H1 (cell line): Measurements from ENCODE around the gene ZNF777. TPM values are rescaled to one million over a fixed set of nuclear protein-coding genes. Genes with fewer than 3 reads are reported as not detected.
A peak's percentile ranks its signal among the peaks of the same experiment; 100 is the strongest.

Experiments
- CTCF ChIA-PET: fragments of 300-600 bp; sonication (Branson Sonifier 250); formaldehyde crosslinking; loops from one replicate; lab custom pipeline; 2021; ENCODE audit not compliant: partially characterized antibody; lab: Charles Lee
- POLR2A ChIA-PET: fragments of 300-600 bp; sonication (Branson Sonifier 250); formaldehyde crosslinking; loops from one replicate; lab custom pipeline; 2021; ENCODE audit warnings: inconsistent platforms; ENCODE audit not compliant: partially characterized antibody; lab: Charles Lee
- DNase-seq, 2 experiments: peaks; one replicate each; pipeline versions ENCODE4 v3.0.0 to v3.0.0-alpha.2; 2010 to 2022; ENCODE audit warnings: low spot score in 2 of 2, low read depth in 1 of 2, mixed read lengths in 1 of 2
- FAIRE-seq: peaks from 2 replicates; lab custom pipeline; 2011; peaks lifted over from hg19 to GRCh38; lab: Jason Lieb, UNC
- H2AFZ ChIP-seq: 2 replicates; pipeline ENCODE4 v1.8.1; 2012; ENCODE audit warnings: low read length, inconsistent platforms
- H2AK5ac ChIP-seq: 2 replicates; pipeline ENCODE4 v1.6.1; 2013; ENCODE audit warnings: low read depth, low read length
- H2BK120ac ChIP-seq: replicated peaks from 2 replicates; pipeline ENCODE3; 2013; ENCODE audit warnings: low read depth, low read length, inconsistent platforms
- H2BK12ac ChIP-seq: 2 replicates; pipeline ENCODE4 v1.6.1; 2013; ENCODE audit warnings: low read depth, low read length
- H2BK15ac ChIP-seq: 2 replicates; pipeline ENCODE4 v1.6.1; 2013; ENCODE audit warnings: low read length
- H2BK20ac ChIP-seq: 2 replicates; pipeline ENCODE4 v1.6.1; 2013; ENCODE audit warnings: low read length
- H2BK5ac ChIP-seq: 2 replicates; pipeline ENCODE4 v1.6.1; 2013; ENCODE audit warnings: low read depth, low read length
- H3K14ac ChIP-seq: 2 replicates; pipeline ENCODE4 v1.6.1; 2013; ENCODE audit warnings: inconsistent platforms; ENCODE audit not compliant: insufficient read length
- H3K18ac ChIP-seq: 2 replicates; pipeline ENCODE4 v1.6.1; 2013; ENCODE audit warnings: low read length; ENCODE audit errors: extremely low read depth
- H3K23ac ChIP-seq: 2 replicates; pipeline ENCODE4 v1.6.1; 2013; ENCODE audit warnings: inconsistent platforms; ENCODE audit not compliant: insufficient read length
- H3K23me2 ChIP-seq: 2 replicates; pipeline ENCODE4 v1.6.1; 2013; ENCODE audit warnings: low read depth, low read length
- H3K27ac ChIP-seq: 2 replicates; pipeline ENCODE4 v1.6.1; 2011; ENCODE audit warnings: low read depth, low read length, inconsistent platforms
- H3K27me3 ChIP-seq, 4 experiments: replicated peaks in 1 of 4; 1 replicate in 1 of 4; 2 replicates in 3 of 4; pipeline versions ENCODE4 v1.6.1 to v1.8.1; 2011 to 2013; ENCODE audit warnings: low read length in 3 of 4, mild to moderate bottlenecking in 3 of 4, inconsistent platforms in 2 of 4, mixed read lengths in 2 of 4, moderate library complexity in 1 of 4; ENCODE audit not compliant: control insufficient read depth in 3 of 4, insufficient read depth in 3 of 4; ENCODE audit errors: extremely low read depth in 1 of 4
- H3K36me3 ChIP-seq, 4 experiments: 2 replicates each; pipeline versions ENCODE4 v1.6.1 to v1.8.1; 2011 to 2013; ENCODE audit warnings: mild to moderate bottlenecking in 4 of 4, low read length in 3 of 4, moderate library complexity in 2 of 4, control low read depth in 1 of 4, inconsistent platforms in 1 of 4; ENCODE audit not compliant: insufficient read depth in 4 of 4, control insufficient read depth in 2 of 4
- H3K4ac ChIP-seq: replicated peaks from 2 replicates; pipeline ENCODE3; 2013; ENCODE audit warnings: low read length, low read depth, mixed read lengths, inconsistent platforms; ENCODE audit not compliant: insufficient read length
- H3K4me1 ChIP-seq, 4 experiments: replicated peaks in 1 of 4; 1 replicate in 1 of 4; 2 replicates in 3 of 4; pipeline versions ENCODE4 v1.6.1 to v1.8.1; 2011 to 2013; ENCODE audit warnings: low read length in 3 of 4, inconsistent platforms in 2 of 4, mixed read lengths in 1 of 4; ENCODE audit not compliant: insufficient read depth in 4 of 4, control insufficient read depth in 3 of 4
- H3K4me2 ChIP-seq, 2 experiments: 2 replicates each; pipeline versions ENCODE4 v1.6.1 to v1.8.1; 2011 to 2013; ENCODE audit warnings: low read depth in 2 of 2, low read length in 2 of 2, control low read depth in 1 of 2, inconsistent platforms in 1 of 2, mild to moderate bottlenecking in 1 of 2; ENCODE audit not compliant: insufficient read depth in 1 of 2
- H3K4me3 ChIP-seq, 4 experiments: fragments of 200-600, 300-600 bp in 1 of 4; sonication (generic), shearing (Covaris generic), sonication (Bioruptor Twin) in 1 of 4; 2 replicates each; pipeline versions ENCODE4 v1.5.1 to v1.8.1; 2011 to 2016; ENCODE audit warnings: low read length in 4 of 4, low read depth in 3 of 4, control low read depth in 2 of 4, inconsistent platforms in 2 of 4, mild to moderate bottlenecking in 2 of 4, mixed read lengths in 1 of 4, moderate library complexity in 1 of 4; ENCODE audit not compliant: insufficient read depth in 2 of 4; ENCODE audit errors: extremely low read depth in 1 of 4
- H3K56ac ChIP-seq: replicated peaks from 2 replicates; pipeline ENCODE3; 2013; ENCODE audit warnings: low read depth, mild to moderate bottlenecking, mixed read lengths, low read length, inconsistent platforms; ENCODE audit not compliant: insufficient read length
- H3K79me1 ChIP-seq: 2 replicates; pipeline ENCODE4 v1.6.1; 2013; ENCODE audit warnings: low read depth, low read length, control low read depth
- H3K79me2 ChIP-seq, 2 experiments: 2 replicates each; pipeline versions ENCODE4 v1.6.1 to v1.8.1; 2012 to 2013; ENCODE audit warnings: low read length in 2 of 2, mild to moderate bottlenecking in 2 of 2, inconsistent platforms in 1 of 2; ENCODE audit not compliant: insufficient read depth in 2 of 2, control insufficient read depth in 1 of 2
- H3K9ac ChIP-seq, 4 experiments: replicated peaks in 1 of 4; 1 replicate in 1 of 4; 2 replicates in 3 of 4; pipeline versions ENCODE4 v1.6.1 to v1.8.1; 2011 to 2013; ENCODE audit warnings: low read depth in 3 of 4, low read length in 3 of 4, control low read depth in 2 of 4, mild to moderate bottlenecking in 2 of 4, moderate library complexity in 2 of 4, inconsistent platforms in 1 of 4; ENCODE audit errors: extremely low read depth in 1 of 4
- H3K9me3 ChIP-seq, 2 experiments: 2 replicates each; pipeline versions ENCODE4 v1.6.1 to v1.8.1; 2012 to 2013; ENCODE audit warnings: mild to moderate bottlenecking in 2 of 2, moderate library complexity in 2 of 2, control low read depth in 1 of 2, inconsistent platforms in 1 of 2, low read depth in 1 of 2, low read length in 1 of 2, mixed read lengths in 1 of 2; ENCODE audit not compliant: insufficient read depth in 2 of 2
- H4K20me1 ChIP-seq, 2 experiments: replicated peaks in 1 of 2; 2 replicates each; pipeline versions ENCODE3 to v1.8.1; 2011 to 2013; ENCODE audit warnings: inconsistent platforms in 2 of 2, low read length in 2 of 2, mild to moderate bottlenecking in 1 of 2; ENCODE audit not compliant: insufficient read depth in 2 of 2, control insufficient read depth in 1 of 2
- H4K5ac ChIP-seq: 2 replicates; pipeline ENCODE4 v1.6.1; 2013; ENCODE audit warnings: low read length, low read depth, mixed read lengths, inconsistent platforms; ENCODE audit not compliant: insufficient read length
- H4K8ac ChIP-seq: 2 replicates; pipeline ENCODE4 v1.8.0; 2013; ENCODE audit warnings: mild to moderate bottlenecking, moderate library complexity, low read length, inconsistent platforms; ENCODE audit not compliant: insufficient read depth; ENCODE audit errors: extremely low read depth
- H4K91ac ChIP-seq: replicated peaks from 2 replicates; pipeline ENCODE3; 2013; ENCODE audit warnings: low read length, mixed read lengths, inconsistent platforms; ENCODE audit not compliant: insufficient read length
- ASH2L ChIP-seq: fragments of 200-600, 300-600 bp; sonication (generic); IDR thresholded peaks from one replicate; pipeline ENCODE4 v1.7.1; 2017; ENCODE audit warnings: low read length
- BACH1 ChIP-seq: IDR thresholded peaks from 2 replicates; pipeline ENCODE4 v1.6.1; 2012; ENCODE audit warnings: low read length, improper control_type of control experiment
- CREB1 ChIP-seq: IDR thresholded peaks from 2 replicates; pipeline ENCODE4 v1.6.1; 2012; ENCODE audit warnings: inconsistent platforms
- KDM4A ChIP-seq: IDR thresholded peaks from one replicate; pipeline ENCODE4 v1.7.1; 2012; ENCODE audit warnings: low read depth, mild to moderate bottlenecking, moderate library complexity, low read length, inconsistent platforms; ENCODE audit not compliant: severe bottlenecking
- POLR2A ChIP-seq, 2 experiments: IDR thresholded peaks; 1 replicate in 1 of 2; 2 replicates in 1 of 2; pipeline ENCODE4 v1.6.1; 2011; ENCODE audit warnings: low read depth in 2 of 2, low read length in 2 of 2, mild to moderate bottlenecking in 2 of 2; ENCODE audit errors: control extremely low read depth in 1 of 2
- SIRT6 ChIP-seq: IDR thresholded peaks from one replicate; pipeline ENCODE4 v1.7.1; 2012; ENCODE audit warnings: low read length, inconsistent platforms
- SP1 ChIP-seq: IDR thresholded peaks from 2 replicates; pipeline ENCODE4 v1.6.1; 2011; ENCODE audit warnings: low read depth, low read length
- SUZ12 ChIP-seq: fragments of 200-600 bp; sonication (generic); IDR thresholded peaks from 2 replicates; pipeline ENCODE4 v1.6.1; 2012; ENCODE audit warnings: mild to moderate bottlenecking, inconsistent platforms, low read length, moderate library complexity, mixed read lengths
- TBP ChIP-seq: IDR thresholded peaks from 2 replicates; pipeline ENCODE4 v1.6.1; 2011; ENCODE audit warnings: low read depth, low read length, improper control_type of control experiment
- WGBS, 2 experiments: shearing (Covaris generic) in 1 of 2; methylation state at CpG; one replicate each; pipeline versions ENCODE4 v1.1.6 to v1.1.7; 2013 to 2015; ENCODE audit warnings: low lambda C conversion rate in 2 of 2, mixed read lengths in 2 of 2, inconsistent platforms in 1 of 2, low coverage in 1 of 2, missing lambda C conversion rate in 1 of 2; ENCODE audit not compliant: insufficient replicate concordance in 2 of 2, insufficient coverage in 1 of 2, insufficient read length in 1 of 2; ENCODE audit errors: extremely low coverage in 1 of 2, missing lambda C conversion rate in 1 of 2; 5-methylcytosine and 5-hydroxymethylcytosine counted together
- polyA plus RNA-seq, 7 experiments: library from polyadenylated mRNA; depleted of rRNA in 3 of 7; stranded (reverse) in 5 of 7; unstranded in 2 of 7; fragments of >200 nt in 5 of 7; fragments of 200-250 nt in 2 of 7; gene quantifications; 1 replicate in 5 of 7; 2 replicates in 1 of 7; 4 replicates in 1 of 7; pipeline versions ENCODE4 v1.2.1 to v1.2.3, GENCODE V29; 2011 to 2013; ENCODE audit warnings: missing spikeins in 2 of 7, mixed read lengths in 2 of 7
- total RNA-seq: library from RNA; stranded (reverse); fragmentation: NEBNext Ultra II Directional; extraction: Animal tissue kit (Norgen Biotek cat#: 25700); gene quantifications from 2 replicates; pipeline ENCODE4 v1.2.1, GENCODE V29; 2021
- TF ChIP-seq, protein P1 (sequence below): IDR thresholded peaks from 2 replicates; pipeline ENCODE4 v1.6.1; 2012; ENCODE audit warnings: low read length, inconsistent platforms
- TF ChIP-seq, protein P2 (sequence below): IDR thresholded peaks from 2 replicates; pipeline ENCODE4 v1.6.1; 2011; ENCODE audit warnings: low read depth, mild to moderate bottlenecking, low read length; ENCODE audit not compliant: insufficient read depth

ZNF777 gene
- total and polyA plus RNA-seq, 2 of the 8 experiments (the other 6 are each of a cell fraction or from before 2014, with no cell fraction given) = 8.0 to 10.1 TPM

DNA sequence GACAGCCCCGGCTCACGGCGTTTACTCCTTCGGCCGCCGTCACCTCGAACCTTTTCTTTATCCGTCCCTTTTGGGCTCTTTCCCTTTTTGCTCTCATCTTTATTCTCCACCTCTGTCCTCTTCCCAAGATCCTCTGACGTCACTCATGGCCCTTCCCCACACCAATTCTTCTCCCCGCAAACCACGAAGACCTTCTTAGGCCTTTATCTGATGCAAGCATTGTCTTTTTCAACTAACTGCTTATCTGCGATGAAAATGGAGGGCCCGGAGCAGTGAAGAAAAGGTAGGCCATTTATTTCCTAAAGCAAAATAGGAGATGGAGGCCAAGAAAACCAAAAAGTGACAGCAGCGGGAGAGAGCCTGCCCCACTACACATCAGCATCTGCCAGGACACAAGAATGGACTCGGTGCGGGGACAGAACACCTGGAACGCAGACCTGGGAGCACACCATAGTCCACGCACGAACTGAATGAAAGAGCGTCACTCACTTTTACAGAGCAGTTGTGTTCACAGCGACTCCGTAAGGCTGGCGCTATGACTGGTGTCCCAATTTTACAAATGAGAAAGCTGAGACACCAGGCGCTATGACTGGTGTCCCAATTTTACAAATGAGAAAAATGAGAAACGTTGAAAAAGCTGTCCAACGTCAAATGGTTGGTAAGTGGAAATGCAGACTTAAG is 45.3 kb downstream of the ZNF777 start:
- Histone ChIP-seq H2BK120ac (no peak overlapping the region), H3K9ac (peak overlapping the region in 2 of 4 experiments; percentile 28 to 54; a peak in 3 of 7 replicates), H3K23ac (no peak overlapping the region), H3K9me3 (no peaks in the 10 kb centered on the region; a peak in 1 of 4 replicates), H3K79me1 (no peaks in the 10 kb centered on the region), H2BK12ac (no peak overlapping the region; the same call in 1 of the 2 replicates), H3K4ac (no peak overlapping the region), H3K4me3 (peak overlapping the region; percentile 65 to 87 (median 80)), H2BK15ac (peak overlapping the region; percentile 18; the same call in 1 of the 2 replicates), H4K8ac (no peak overlapping the region), H3K36me3 (no peaks in the 10 kb centered on the region), H2BK20ac (no peak overlapping the region), H3K79me2 (no peaks in the 10 kb centered on the region), H3K4me2 (peak overlapping the region; percentile 82 to 85), H3K27me3 (peaks cover 0 to 3% (median 0%) of the 10 kb centered on the region in 4 experiments; a peak in 2 of 7 replicates), H3K14ac (no peak overlapping the region), H3K18ac (peak overlapping the region; percentile 66; the same call in 1 of the 2 replicates), H2AK5ac (no peak overlapping the region), H3K4me1 (peaks cover 0 to 2% (median 0%) of the 10 kb centered on the region in 4 experiments; a peak in 1 of 7 replicates), H3K27ac (no peak overlapping the region), H4K20me1 (no peaks in the 10 kb centered on the region), H2AFZ (peak overlapping the region; percentile 85), H2BK5ac (no peak overlapping the region), H4K91ac (no peak overlapping the region), H4K5ac (no peak overlapping the region), H3K56ac (no peak overlapping the region), H3K23me2 (peaks cover 7% of the 10 kb centered on the region; the same call in 1 of the 2 replicates)
- 10% methylated on average over 26 of the region's 26 CpGs; no CpG with 5 or more reads in 1 of the 2 experiments for WGBS, 2 experiments
- TF ChIP-seq CREB1 (no peak), KDM4A (peak; percentile 27), TBP (no peak), BACH1 (no peak), SUZ12 (0 out of 2 replicates have a peak, but pooled peaks have one; percentile 2), SP1 (no peak), ASH2L (peak; percentile 55), SIRT6 (no peak), POLR2A (IDR thresholded peaks at IDR 0.05; ENCODE audit: control extremely low read depth in 1 of 2, low read depth in 2 of 2, low read length in 2 of 2) (no peak)
- TF ChIP-seq, protein P1, sequence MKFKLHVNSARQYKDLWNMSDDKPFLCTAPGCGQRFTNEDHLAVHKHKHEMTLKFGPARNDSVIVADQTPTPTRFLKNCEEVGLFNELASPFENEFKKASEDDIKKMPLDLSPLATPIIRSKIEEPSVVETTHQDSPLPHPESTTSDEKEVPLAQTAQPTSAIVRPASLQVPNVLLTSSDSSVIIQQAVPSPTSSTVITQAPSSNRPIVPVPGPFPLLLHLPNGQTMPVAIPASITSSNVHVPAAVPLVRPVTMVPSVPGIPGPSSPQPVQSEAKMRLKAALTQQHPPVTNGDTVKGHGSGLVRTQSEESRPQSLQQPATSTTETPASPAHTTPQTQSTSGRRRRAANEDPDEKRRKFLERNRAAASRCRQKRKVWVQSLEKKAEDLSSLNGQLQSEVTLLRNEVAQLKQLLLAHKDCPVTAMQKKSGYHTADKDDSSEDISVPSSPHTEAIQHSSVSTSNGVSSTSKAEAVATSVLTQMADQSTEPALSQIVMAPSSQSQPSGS = no peak
- TF ChIP-seq, protein P2, sequence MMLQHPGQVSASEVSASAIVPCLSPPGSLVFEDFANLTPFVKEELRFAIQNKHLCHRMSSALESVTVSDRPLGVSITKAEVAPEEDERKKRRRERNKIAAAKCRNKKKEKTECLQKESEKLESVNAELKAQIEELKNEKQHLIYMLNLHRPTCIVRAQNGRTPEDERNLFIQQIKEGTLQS = no peak
- ChIA-PET POLR2A (no interaction called here), CTCF (interaction anchor here (1.3 kb wide), 1 partner anchor 154 kb away, joined by 3 read pairs; the partner anchor contains the start of gene ZNF783)
- DNase-seq = no peak
- FAIRE-seq = peak; percentile 13
